ENCODE results near the gene FAM53B.

The FAM53B gene

DNA sequence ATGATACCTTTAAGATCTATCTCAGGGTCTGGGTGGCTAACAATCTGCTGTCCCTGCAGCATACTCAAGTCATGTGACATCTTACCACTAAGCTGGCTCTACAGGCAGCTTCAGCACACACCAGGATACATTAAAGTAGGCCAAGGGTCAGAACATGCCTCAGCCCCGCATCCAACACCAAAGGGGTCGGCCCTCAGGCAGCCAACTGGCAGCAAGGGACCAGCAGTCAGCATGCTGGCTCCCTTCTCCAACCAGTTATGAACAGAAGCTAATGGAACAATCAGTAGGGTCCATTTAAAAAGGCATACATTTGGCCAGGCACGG is 37.1 kb downstream of the FAM53B start:
- no peak for DNase-seq

DNA sequence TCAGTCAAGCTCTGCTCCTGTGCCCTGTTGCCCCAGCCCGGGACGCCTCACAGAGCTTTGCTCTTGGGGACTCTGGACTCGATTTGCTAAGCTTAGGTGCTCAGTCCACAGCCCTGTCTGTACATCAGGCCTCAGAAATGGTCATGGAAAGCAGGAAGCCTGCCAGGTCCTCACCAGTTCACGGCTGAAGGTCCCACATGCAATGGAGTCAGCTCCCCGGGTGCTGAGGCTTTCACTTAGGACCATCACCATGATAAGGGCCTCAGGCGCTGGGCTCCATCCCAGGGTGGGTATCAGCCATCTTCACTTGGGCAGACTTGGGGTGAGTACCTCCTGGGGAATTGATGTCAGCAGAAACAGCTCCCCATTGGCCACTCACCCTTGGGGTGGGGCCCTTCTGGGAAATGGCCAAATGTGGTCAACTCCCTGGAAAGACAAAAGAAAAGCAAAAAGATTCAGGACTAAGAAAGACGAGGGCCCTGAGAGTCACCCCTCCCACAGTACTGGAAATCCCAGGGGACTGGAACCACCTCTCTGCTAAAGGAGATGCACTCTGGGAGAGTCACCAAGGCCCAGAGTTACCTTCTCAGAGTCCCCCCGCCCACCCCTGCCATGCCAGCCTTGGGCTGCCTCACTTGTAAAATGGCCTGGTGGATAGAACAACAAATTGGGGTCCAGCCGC is 37.6 kb downstream of the FAM53B start:
- no peak for DNase-seq

DNA sequence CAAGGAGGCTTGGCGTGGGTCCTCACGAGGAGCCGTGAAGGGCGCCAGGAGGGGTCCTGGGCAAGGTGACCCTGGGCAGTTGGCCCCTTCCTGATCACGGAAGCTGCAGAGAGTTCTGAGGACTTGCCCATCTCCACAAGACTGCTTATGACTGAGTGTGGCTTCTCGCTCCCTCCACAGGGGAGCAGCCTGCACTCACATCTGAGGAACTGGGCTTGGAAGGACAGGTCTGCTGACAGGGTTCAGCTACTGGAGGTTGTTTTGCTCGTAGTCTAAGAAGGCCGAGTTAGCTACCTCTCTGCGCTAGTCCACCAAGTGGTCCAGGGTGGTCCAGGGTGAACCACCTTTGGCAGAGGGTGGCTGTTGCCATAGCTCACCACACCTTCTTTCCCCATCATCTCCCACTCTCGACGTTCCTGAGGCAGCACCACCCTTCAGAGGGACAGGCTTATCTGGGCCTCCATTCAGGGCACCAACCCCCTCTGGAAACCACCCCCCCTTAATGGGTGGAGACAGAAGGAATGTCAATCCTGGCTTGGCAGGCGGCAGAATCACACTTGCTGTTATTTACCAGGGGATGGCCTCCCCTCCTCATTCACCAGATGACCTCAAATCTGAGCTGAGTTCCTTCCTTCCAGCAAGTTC is 38.2 kb downstream of the FAM53B start:
- DNase-seq: peak; percentile 17

DNA sequence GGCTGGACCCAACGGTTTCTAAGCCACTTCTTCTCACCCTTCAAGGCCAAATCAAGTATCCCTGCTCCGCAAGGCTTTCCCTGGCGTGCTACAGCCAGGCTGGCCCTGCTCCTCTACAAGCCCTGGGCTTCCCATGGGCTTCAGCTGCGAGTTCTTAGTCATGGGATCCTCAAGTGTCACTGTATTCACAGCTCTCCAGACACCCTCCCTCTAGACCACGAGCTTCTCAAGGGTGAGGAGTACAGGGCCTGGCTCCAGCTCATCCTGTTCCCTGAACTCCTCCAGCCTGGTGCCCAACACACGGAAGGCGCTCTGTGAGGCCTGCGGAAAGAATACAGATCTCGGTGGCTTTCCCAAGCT is 38.8 kb downstream of the FAM53B start:
- no peak for DNase-seq

DNA sequence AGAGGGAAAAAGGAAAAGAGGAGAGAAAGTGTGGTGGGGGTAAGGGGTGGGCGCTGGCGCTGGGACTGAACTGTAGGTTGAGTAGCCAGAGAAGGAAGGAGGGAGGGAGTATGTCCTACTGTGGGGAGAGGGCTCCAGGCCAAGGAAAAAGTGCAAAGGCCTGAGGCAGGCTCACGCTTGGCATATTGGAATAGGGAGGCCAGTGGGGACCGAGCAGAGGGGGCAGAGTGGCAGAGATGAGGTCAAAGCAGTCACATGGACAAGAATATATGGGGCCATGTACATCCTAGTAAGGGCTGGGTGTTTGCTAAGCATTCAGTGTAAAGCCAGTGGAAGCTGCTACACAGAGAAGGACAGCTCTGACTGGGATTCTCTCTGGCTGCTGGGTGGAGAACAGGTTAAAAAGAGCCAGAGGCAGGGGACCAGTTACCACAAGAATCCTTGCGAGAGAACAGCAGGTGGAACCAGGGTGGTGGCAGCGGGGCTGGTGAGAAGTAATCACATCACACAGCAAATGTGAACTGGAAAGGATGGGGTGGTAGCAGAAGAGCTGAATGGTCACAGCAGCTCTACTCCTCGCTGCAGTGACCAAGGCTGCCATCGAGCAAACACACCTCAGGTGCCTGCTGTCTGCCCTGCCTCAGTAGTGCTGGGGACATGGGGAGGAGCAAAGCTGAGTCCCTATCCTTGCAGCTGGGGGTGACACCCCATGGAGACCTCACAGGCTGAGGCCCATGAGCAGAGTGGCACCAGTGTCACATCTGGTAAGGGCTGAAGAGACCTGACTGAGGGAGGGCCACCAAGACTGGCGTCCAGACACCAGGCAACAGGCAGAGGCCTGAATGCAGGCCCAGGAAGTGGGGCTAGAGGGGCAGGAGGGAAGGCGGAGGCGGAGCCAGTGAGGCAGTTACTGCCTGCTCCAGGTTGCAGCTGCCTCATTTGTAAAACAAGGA is 39.5 kb downstream of the FAM53B start:
- no peak for DNase-seq

DNA sequence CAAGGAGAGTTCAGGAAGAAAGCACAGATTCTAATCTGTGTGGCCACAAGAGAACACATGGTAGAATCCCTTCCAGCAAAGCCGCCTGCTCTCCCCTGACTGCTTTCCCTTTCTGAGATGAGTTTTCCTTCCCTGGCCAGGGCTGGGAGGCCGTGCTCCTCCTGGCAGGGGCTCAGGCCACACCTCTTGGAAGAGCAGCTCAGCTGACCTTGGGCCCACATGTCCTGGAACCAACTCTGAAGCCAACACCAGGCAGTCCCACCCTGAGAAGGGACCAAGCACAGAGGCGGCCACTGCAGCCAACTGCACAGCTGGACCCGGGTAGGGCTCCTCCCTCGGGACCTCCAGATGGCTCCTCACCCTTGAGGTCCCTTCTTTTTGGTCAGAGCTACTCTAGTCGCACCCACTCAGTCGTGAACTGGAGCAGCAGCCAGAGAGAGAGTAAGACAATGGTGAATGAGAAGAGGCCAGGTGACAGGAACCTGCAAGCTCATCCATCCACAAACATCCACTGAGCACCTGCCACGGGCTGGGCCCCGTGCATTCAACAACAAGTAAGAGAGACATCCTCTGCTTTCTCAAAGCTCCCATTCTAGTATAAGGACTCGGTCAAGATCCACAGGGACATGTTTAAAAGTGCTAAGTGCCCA is 40.3 kb downstream of the FAM53B start:
- no peak for DNase-seq

DNA sequence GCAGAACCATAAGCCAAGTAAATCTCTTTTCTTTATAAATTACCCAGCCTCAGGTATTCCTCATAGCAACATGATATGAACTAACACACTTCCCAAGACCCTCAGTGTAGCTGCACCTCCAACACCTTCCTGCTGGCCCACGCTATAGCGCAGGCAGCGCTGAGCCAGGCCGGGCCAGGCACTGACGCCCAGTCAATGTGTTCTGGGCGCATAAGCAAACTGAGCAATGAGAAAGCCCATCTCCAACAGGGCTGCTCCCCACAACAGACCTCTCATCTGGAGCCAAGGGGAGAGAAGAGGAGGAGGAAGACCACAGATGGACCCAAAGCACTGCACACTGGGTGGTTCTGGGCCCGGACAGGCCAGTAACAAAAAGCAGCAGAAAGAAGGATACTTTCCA is 40.8 kb downstream of the FAM53B start:
- DNase-seq: no peak

DNA sequence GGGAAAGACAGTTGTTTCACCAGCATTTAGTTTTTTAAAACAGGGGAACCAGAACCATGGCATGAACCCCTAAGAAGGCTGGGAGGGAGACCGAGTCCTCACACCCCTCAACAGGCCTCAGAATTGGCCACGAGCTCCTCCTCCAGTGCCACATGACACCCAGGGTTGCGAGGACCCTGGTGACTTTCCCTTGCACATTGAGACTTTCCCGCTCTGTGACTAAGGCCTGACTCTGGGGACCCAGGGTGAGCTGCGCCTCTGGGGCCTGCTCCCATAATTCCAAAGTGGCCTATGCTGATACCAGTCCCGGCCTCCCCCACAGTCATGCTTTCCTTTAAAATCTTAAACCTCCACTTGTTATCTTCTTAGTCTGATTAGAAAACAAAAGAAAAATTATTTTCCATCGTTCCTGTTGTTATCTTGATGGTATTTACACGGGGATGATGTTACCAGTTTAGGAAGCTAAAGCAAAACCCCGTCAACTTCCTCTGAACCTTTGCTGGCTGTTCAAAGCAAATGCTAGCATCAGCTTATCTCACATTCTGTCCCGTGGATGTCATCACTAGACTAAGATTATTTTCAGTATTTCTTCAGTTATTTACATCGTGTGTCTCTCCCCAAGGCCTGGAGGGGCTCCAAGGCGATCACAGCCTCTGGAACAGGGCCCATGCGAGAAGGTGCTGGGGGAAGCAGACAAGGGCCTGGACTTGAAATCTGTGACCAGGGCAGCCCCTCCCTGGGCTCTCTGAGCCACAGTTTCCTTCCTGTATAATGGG is 42.1 kb downstream of the FAM53B start:
- DNase-seq: no peak

DNA sequence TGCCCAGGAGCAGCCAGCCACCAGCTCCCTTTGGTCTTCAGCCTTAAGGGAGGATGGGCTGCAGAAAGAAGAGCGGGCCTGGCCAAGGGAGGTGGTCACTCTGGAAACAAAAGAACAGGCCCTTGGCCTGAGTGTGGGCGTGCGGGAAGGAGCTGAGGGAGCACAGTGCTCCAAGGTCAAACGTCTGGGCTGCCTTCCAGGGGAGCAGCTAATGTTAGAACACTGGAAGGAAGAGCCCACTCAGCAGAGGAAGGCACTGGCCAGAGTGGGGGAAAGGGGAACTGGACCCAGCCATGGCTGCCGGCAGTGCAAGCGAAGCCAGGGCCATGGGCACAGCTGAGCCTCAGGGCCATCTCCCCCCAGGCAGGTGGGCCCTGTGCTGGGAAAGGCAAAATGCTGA is 42.7 kb downstream of the FAM53B start:
- no peak for DNase-seq

DNA sequence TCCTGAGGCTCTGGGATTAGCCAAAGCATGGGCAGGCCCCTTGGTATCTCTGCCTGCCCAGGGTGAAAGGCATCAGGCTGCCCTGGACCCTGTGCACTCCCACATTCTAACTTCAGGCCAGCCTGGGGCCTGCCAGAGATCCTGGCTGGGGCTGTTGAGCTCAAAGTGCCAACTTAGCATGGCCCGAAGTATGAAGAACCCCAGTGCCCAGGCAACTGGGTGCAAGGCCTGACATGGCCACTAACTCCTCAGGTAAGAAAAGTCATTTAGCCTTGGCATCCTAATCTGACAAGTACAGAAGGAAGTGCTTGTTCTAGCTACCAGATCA is 43.2 kb downstream of the FAM53B start:
- DNase-seq: no peak

DNA sequence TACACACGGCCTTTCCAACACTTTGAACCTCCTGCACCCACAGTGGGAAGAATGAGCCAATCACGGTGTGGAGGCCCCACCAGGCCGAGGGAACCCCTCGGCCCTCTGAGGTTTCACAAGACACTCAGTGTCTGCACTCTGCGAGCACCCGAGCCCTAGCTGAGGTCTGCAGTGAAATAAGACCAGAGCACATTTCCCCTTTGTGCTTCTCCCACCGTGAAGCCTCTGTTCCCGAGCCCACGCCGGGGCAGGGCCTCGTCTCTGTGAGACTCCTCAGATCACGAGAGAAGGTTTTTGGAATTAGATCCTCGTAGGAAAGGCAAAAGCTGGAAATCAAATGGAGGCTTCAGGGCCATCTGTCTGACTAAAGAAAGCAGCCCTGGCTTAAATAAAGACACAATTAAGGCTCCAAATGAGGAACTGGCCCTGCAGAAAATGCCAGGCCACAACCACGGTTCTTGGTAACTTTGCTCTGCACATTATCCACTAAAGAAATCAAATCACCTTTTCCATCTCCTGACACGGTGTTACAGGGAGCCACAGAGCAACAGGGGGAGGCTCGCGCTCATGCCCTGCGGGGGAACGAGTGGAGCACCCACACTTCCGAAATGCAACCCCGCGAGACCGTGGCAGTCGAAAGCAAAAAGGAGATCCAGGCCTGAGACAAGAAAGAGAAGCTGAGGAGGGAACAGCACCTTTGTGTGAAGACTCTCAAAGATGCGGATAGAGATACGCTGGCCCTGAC is 43.7 kb downstream of the FAM53B start:
- DNase-seq: no peak

DNA sequence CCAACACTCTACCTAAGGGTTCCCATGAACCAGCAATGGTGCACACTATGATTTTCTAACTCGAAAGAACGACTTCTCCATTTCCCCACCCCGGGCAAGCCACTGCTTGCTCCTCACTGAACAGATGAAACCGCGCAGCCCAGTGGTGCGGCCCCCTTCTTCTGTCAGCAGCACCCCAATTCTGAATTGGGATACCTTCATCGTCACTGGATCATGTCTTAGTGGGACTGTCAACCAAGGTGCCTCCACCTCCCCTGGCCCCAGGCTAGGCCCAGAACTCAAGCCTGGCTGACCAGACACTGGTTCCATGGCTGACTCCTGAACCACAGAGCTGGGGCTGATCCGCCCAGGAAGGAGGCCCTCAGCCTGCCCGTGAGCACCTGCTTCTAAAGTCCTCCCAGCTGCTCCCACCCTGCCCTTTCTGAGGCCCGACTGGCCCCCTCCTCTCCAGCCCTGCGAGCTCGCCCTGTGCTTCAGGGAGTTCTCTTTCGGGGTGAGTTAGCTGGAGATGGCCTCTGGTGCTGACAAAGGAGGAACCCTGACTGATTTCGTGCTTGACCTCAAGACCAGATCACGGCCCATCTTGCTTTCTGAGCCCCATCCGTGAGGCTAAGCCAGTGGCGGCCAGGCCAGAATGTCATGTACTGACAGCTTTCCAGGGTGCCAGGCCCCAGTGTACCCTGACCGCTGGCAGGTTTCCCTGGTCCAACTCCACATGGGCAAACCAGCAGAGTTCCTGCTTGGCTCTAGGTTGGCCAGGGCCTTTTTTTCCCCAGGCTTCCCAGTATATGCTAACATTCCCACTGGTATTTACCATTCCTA is 44.5 kb downstream of the FAM53B start:
- DNase-seq: no peak

DNA sequence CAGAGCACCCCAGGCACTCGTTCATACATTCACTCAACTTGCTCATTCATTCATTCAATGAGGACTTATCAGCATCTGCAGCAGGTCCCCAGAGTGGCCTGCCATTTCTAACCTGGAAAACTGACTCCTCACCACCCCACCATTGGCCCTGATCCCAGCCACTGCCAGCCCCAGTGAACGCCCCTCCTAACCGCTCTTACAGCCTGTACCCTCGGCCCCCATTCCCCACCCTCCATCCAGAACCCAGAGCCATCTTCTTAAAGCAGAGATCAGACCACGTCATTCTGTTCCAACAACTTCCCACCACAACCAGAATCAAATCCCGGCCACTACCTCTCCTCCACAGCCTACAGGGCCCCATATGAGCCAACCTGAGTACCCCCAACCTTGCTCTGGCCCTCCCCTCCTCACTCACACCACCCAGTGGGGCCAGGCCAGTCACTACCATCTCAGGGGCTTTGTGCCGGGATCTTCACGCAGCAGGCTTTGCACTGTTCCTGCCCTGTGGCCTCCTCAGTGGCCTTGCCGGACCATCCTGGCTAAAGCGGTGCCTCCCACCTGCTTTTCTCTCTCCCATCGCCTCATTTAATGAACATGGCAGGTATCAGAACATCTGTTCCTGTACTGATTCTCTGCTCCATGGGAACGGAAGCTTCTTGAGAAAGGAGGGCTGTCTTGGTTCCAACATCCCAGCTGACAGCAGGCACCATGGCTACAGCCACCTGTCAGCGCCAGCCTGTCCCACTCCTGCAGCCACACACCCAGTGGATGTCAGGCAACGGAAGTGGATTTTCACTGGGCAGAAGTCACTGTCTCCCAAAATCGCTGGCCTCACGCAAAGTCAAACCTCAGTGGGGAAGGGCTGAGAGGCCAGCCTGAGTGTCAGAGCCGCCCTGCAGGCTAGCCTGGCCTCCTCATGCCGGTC is 45.4 kb downstream of the FAM53B start:
- DNase-seq: no peak

DNA sequence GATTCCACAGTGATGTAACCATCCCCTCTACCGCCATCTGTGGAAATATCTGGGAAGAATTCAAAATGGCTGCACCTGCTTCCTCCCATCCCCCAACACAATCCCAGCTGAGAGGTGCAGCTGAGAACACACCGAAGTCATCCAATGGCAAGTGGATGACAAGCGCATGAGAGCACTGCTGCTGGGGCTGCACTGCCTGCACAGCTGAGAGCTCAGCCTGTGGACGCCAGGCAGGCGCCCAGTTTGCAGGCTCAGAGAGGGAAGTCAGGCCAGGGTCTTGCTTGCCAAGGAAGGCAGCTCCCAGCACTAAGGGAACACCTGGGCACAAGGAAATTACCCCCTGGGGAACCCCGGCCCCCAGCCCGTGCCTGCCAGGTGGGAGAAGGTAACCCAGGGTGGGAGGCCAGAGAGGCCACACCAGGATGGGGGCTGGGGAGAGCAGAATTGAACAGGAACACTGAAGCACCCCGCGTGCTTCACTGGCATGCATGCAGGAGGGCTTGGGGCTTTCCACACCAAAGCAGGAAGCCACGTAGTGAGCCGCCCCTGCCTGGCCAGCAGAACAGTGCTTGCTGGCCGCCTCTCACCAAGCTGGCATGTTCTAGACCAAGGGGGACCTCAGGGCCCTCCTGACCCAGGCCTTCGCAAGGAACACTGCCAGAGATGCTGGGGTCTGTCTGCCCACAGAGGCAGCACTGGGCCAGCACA is 46.2 kb downstream of the FAM53B start:
- DNase-seq: no peak

DNA sequence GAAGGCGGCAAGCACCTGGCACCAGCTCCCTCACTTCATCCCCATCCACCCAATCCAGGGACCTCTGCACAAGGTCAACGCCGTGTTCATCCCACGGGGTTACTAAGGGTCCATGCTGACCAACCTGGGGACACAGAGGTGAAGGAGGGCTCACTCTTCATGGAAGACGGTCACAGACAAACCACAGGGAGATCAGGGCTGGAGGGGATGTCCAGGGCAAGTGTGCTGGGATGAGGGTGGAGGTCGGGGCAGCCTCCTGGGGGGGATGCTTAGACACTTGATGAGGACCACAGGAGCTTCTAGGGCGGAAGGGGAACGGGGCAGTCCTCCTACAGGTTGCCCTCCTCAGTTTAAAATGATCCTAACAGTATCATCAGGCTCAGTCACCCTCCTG is 46.7 kb downstream of the FAM53B start:
- no peak for DNase-seq

DNA sequence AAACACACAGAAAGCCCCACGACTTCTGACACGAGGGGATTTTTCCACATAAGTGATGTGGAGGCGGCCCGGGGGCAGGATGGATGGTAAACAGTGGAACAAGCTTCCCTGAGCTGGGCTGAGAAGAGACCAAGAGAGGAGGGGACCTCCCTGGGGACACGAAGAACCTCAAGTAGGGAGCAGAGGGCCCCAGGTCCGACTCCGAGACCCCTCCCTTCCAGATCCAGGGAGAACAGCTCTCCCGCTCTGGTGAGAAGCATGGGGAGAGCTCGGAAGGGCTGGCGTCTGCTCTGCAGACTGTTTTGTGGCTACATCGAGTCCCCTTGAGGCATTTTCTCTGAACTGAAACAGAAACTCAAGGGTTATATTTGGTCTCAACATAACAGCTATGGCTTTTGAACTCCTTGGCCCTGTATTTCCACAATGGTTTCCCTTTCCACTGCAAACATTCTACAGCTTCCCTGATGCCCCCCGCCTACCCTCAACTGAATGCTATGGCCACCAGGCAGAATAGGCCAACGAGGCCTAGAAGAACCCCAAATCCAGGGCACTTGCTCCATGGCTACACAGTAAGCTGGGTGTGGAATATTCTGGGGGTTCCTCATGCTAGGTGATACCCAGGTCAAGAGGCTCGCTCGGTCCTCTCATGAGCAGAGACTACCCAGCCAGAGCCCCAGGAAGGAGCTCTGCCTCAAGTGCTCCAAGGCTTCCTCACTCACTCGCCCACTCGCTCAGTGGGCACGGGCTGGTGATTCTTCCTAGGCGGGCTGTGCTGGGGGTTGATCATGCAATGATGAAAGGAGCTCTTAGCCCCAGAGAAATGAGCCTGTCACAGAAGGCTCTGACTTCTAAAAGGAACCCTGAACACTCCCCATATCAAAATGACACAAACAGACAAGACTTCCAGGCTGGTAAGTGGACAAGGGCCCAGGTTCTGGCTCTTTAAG is 47.5 kb downstream of the FAM53B start:
- DNase-seq: no peak

DNA sequence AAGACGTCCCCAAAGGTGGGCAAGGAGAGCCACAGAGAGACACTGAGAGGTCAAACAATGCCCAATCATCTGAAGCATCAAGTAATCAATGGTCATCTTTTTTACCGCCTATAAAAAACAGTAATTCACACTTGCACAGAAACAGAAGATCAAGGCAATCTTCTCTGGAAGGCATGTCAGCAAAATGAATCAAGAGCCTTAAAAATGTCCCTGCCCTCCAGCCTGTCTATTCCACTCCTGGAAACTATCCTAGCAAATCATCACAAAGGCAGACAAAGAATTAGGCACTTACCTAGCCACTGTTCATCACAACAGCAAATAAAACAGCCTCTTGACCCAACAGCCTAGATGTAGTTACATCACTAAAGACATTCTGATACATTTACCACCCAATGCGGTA is 48.9 kb downstream of the FAM53B start:
- no peak for DNase-seq
